ENCODE data around the gene FRMD4A. TPM values are rescaled to one million over a fixed set of nuclear protein-coding genes. Genes with fewer than 3 reads are reported as not detected.

Gene FRMD4A
- total RNA-seq, 1 experiment from 2014 or later = 19.6 TPM

- Histone ChIP-seq H3K9ac (ENCODE audit: extremely low read depth, insufficient read length, low read length) (no peak overlapping the region), H3K18ac (ENCODE audit: insufficient read length, low read depth, low read length) (no peak overlapping the region), H2BK15ac (ENCODE audit: low read depth, low read length) (no peak overlapping the region), H3K79me1 (ENCODE audit: insufficient read depth, low read depth, low read length, poor library complexity, severe bottlenecking) (no peaks in the 10 kb centered on the region), H4K5ac (ENCODE audit: insufficient read length, low read depth, low read length) (no peak overlapping the region), H4K91ac (ENCODE audit: insufficient read length, low read depth, low read length) (no peak overlapping the region), H3K27me3 (ENCODE audit: insufficient read depth, low read length) (no peaks in the 10 kb centered on the region), H3T11ph (ENCODE audit: low read length) (no peak overlapping the region), H2BK12ac (ENCODE audit: insufficient read length, low read depth, low read length) (no peak overlapping the region), H3K4me2 (ENCODE audit: insufficient read depth, insufficient read length, low read length) (no peak overlapping the region), H3K23ac (ENCODE audit: insufficient read length, low read depth, low read length) (no peak overlapping the region), H3K79me2 (ENCODE audit: insufficient read depth, low read length) (peaks cover 2% of the 10 kb centered on the region; the same call in 1 of the 2 replicates), H3K9me3 (ENCODE audit: control insufficient read depth, low read depth, low read length) (no peaks in the 10 kb centered on the region), H3K23me2 (ENCODE audit: insufficient read length, low read depth, low read length, poor library complexity, severe bottlenecking) (no peaks in the 10 kb centered on the region), H2AFZ (ENCODE audit: low read length) (no peak overlapping the region), H2BK120ac (ENCODE audit: low read depth, low read length, poor library complexity, severe bottlenecking) (no peak overlapping the region), H3K56ac (ENCODE audit: insufficient read length, low read depth, low read length) (no peak overlapping the region), H3K4ac (ENCODE audit: low read depth, low read length) (no peak overlapping the region), H3K14ac (ENCODE audit: insufficient read depth, low read length) (no peak overlapping the region), H2AK5ac (ENCODE audit: insufficient read length, low read length) (no peak overlapping the region), H2BK20ac (ENCODE audit: low read depth, low read length, poor library complexity, severe bottlenecking) (no peak overlapping the region), H2BK5ac (ENCODE audit: insufficient read length, low read length) (no peak overlapping the region), H4K20me1 (ENCODE audit: control insufficient read depth, insufficient read depth, insufficient read length) (no peaks in the 10 kb centered on the region), H3K4me1 (ENCODE audit: insufficient read depth, low read length) (peaks cover 12% of the 10 kb centered on the region), H4K8ac (replicated peaks; ENCODE audit: insufficient read length, low read depth, low read length) (no peak overlapping the region), H3K27ac (ENCODE audit: insufficient read length, low read depth, low read length) (no peak overlapping the region)
- H3K4me1 Mint-ChIP-seq = peaks cover 22 to 30% of the 10 kb centered on the region in 2 experiments
- H3K9me3 Mint-ChIP-seq = peaks cover 0 to 2% of the 10 kb centered on the region in 2 experiments; a peak in 1 of 5 replicates
- no peaks in the 10 kb centered on the region for H3K27me3 Mint-ChIP-seq (ENCODE audit: low read depth)
- no peak overlapping the region for H3K4me3 Mint-ChIP-seq
- H3K36me3 Mint-ChIP-seq (ENCODE audit: insufficient read depth in 1 of 3, low read depth in 3 of 3) = peaks cover 0 to 6% (median 0%) of the 10 kb centered on the region in 3 experiments; a peak in 3 of 7 replicates
- H3K27ac Mint-ChIP-seq = no peak overlapping the region
- no CpG with 5 or more reads among the region's 4 CpGs for WGBS (ENCODE audit: extremely low coverage, insufficient read length, low lambda C conversion rate)
- TF ChIP-seq, protein P1, sequence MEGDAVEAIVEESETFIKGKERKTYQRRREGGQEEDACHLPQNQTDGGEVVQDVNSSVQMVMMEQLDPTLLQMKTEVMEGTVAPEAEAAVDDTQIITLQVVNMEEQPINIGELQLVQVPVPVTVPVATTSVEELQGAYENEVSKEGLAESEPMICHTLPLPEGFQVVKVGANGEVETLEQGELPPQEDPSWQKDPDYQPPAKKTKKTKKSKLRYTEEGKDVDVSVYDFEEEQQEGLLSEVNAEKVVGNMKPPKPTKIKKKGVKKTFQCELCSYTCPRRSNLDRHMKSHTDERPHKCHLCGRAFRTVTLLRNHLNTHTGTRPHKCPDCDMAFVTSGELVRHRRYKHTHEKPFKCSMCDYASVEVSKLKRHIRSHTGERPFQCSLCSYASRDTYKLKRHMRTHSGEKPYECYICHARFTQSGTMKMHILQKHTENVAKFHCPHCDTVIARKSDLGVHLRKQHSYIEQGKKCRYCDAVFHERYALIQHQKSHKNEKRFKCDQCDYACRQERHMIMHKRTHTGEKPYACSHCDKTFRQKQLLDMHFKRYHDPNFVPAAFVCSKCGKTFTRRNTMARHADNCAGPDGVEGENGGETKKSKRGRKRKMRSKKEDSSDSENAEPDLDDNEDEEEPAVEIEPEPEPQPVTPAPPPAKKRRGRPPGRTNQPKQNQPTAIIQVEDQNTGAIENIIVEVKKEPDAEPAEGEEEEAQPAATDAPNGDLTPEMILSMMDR (conservative IDR thresholded peaks at IDR 0.05) = no peak
- DNase-seq = no peak
Measured at GRCh38 chr10:13810568-13810967, 520.2 kb downstream of the FRMD4A start.

Measured in H9 (cell line).